ENCODE results near the gene KCNIP3. TPM values are rescaled to one million over a fixed set of nuclear protein-coding genes. Genes with fewer than 3 reads are reported as not detected.

KCNIP3 gene
- total RNA-seq, 2 experiments from 2014 or later, result 0.52 TPM; not detected in 1

DNA sequence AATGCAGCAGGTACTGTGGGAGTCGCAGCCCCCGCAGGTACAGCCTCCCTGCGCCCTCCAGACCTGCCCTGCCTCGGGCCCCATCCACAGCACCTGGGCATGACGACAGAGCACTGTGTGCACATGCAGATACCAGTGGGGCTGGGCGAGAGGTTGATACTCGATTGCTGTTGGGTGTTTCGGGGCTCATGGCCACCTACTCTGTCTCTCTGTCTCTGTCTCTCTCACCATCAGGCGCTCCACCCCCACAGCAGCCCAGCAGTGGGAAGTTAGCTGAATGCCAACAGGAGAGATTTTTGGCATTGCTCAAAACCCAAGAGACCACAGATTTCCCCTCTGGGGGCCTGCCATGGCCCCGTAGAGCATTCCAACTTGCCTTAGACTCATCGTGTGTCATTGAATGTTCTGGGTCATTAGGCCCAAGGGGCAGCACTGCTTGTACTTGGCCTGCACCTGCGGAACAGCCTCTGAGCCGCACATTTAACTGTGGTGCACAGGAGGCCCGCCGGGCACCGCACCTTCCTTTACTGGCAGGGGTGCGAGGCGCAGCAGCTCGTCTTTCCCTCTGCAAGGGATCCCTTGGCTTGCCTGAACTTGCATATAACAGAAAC lies 18.8 kb downstream of the KCNIP3 start:
- H3K27ac Mint-ChIP-seq, result no peak overlapping the region
- Histone ChIP-seq H3K4me3 (ENCODE audit: low read length) (no peak overlapping the region), H3K27ac (ENCODE audit: low read depth in 1 of 2, low read length in 2 of 2) (no peak overlapping the region), H3K36me3 (ENCODE audit: insufficient read depth, low read length) (no peaks in the 10 kb centered on the region), H3K27me3 (ENCODE audit: control insufficient read depth in 1 of 2, insufficient read depth in 2 of 2, low read length in 2 of 2) (no peaks in the 10 kb centered on the region), H3K4me1 (ENCODE audit: insufficient read depth, low read length) (no peaks in the 10 kb centered on the region), H3K9me3 (ENCODE audit: control insufficient read depth in 1 of 2, insufficient read depth in 1 of 2, low read length in 2 of 2) (peaks cover 0 to 5% of the 10 kb centered on the region in 2 experiments)
- H3K27me3 Mint-ChIP-seq, result peaks cover 4% of the 10 kb centered on the region
- ATAC-seq (ENCODE audit: poor library complexity) (no peak), DNase-seq (no peak)
- intact Hi-C loops (cut with DNase I, micrococcal nuclease), result no loop called here
- TF ChIP-seq, protein P1, sequence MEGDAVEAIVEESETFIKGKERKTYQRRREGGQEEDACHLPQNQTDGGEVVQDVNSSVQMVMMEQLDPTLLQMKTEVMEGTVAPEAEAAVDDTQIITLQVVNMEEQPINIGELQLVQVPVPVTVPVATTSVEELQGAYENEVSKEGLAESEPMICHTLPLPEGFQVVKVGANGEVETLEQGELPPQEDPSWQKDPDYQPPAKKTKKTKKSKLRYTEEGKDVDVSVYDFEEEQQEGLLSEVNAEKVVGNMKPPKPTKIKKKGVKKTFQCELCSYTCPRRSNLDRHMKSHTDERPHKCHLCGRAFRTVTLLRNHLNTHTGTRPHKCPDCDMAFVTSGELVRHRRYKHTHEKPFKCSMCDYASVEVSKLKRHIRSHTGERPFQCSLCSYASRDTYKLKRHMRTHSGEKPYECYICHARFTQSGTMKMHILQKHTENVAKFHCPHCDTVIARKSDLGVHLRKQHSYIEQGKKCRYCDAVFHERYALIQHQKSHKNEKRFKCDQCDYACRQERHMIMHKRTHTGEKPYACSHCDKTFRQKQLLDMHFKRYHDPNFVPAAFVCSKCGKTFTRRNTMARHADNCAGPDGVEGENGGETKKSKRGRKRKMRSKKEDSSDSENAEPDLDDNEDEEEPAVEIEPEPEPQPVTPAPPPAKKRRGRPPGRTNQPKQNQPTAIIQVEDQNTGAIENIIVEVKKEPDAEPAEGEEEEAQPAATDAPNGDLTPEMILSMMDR (IDR thresholded peaks at IDR 0.05), result no peak
- H3K36me3 Mint-ChIP-seq (ENCODE audit: low read depth), result no peaks in the 10 kb centered on the region
- CTCF ChIA-PET, result no interaction called here
- H3K4me1 Mint-ChIP-seq (ENCODE audit: low read depth), result no peaks in the 10 kb centered on the region
- POLR2A ChIA-PET, result no interaction called here
- H3K9me3 Mint-ChIP-seq, result no peaks in the 10 kb centered on the region
- H3K4me3 Mint-ChIP-seq, result no peak overlapping the region

DNA sequence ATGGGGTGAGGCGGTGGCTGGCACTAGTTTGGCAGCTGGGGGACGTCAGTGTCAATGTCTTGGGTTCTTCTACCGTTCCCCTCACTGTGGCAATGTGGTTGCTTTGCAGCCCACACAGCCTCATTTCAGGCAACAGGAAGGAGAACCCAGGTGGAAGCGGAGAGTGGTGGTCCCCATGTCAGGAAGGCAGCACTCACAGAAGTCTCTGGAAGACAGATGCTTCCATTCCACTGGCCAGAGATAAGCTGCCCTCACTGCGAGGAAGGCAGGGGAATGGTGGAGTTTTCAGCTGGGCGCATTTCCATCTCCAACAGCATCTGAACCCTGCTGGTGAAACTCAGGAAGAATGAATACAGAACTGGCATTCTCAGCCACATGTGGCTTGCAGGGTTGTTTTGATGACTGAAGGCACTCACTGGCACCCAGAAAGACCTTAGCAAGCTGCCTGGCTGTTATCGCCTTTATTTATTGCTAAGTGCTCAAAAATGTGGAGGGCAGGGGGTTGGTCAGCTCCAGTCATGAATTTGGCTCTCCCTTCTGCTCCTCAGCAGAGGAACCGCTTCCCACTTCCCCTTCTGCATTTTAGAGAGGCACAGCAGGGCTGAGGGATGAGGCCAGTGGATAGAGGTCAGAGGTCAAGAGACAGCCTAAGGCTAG lies 19.4 kb downstream of the KCNIP3 start:
- no peak overlapping the region for H3K4me3 ChIP-seq (ENCODE audit: low read length)
- ChIA-PET POLR2A (no interaction called here), CTCF (no interaction called here)
- no peaks in the 10 kb centered on the region for H3K4me1 Mint-ChIP-seq (ENCODE audit: low read depth)
- H3K27me3 Mint-ChIP-seq, result peaks cover 4% of the 10 kb centered on the region
- no peak overlapping the region for H3K4me3 Mint-ChIP-seq
- H3K36me3 ChIP-seq (ENCODE audit: insufficient read depth, low read length), result no peaks in the 10 kb centered on the region
- TF ChIP-seq, protein P1 (IDR thresholded peaks at IDR 0.05), result no peak
- ATAC-seq (ENCODE audit: poor library complexity) (no peak), DNase-seq (no peak)
- H3K36me3 Mint-ChIP-seq (ENCODE audit: low read depth), result no peaks in the 10 kb centered on the region
- H3K27me3 ChIP-seq (ENCODE audit: control insufficient read depth in 1 of 2, insufficient read depth in 2 of 2, low read length in 2 of 2), result no peaks in the 10 kb centered on the region
- no peaks in the 10 kb centered on the region for H3K9me3 Mint-ChIP-seq
- no peak overlapping the region for H3K27ac Mint-ChIP-seq
- no peak overlapping the region for H3K27ac ChIP-seq (ENCODE audit: low read depth in 1 of 2, low read length in 2 of 2)
- intact Hi-C loops (cut with DNase I, micrococcal nuclease), result no loop called here
- no peaks in the 10 kb centered on the region for H3K4me1 ChIP-seq (ENCODE audit: insufficient read depth, low read length)
- peaks cover 0 to 5% of the 10 kb centered on the region in 2 experiments for H3K9me3 ChIP-seq (ENCODE audit: control insufficient read depth in 1 of 2, insufficient read depth in 1 of 2, low read length in 2 of 2)

DNA sequence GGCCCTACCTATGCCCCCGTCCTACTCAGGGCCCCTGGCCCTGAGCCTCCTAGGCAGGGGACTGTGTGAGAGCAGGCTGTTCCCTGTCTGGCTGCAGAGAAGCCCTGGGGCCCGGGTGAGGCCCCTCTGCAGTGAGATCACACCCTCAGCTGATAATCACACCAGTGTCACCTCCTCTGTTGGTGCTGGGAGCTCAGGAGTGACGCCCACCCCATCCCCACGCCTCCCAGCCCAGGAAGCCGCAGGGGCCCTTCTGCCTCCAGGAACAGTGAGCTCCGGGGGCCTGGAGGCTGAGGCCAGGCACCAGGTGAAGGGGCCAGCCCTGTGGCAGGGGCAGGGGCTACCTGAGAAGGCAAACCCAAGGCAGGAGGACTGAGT lies 20.0 kb downstream of the KCNIP3 start:
- Mint-ChIP-seq H3K27me3 (peaks cover 4% of the 10 kb centered on the region), H3K4me3 (no peak overlapping the region), H3K27ac (no peak overlapping the region), H3K36me3 (ENCODE audit: low read depth) (no peaks in the 10 kb centered on the region), H3K9me3 (no peaks in the 10 kb centered on the region), H3K4me1 (ENCODE audit: low read depth) (no peaks in the 10 kb centered on the region)
- H3K27me3 ChIP-seq (ENCODE audit: control insufficient read depth in 1 of 2, insufficient read depth in 2 of 2, low read length in 2 of 2), result no peaks in the 10 kb centered on the region
- H3K4me1 ChIP-seq (ENCODE audit: insufficient read depth, low read length), result no peaks in the 10 kb centered on the region
- intact Hi-C loops (cut with DNase I, micrococcal nuclease), result no loop called here
- no peaks in the 10 kb centered on the region for H3K36me3 ChIP-seq (ENCODE audit: insufficient read depth, low read length)
- no peak overlapping the region for H3K27ac ChIP-seq (ENCODE audit: low read depth in 1 of 2, low read length in 2 of 2)
- TF ChIP-seq, protein P1 (IDR thresholded peaks at IDR 0.05), result no peak
- ATAC-seq (ENCODE audit: poor library complexity) (no peak), DNase-seq (no peak)
- POLR2A ChIA-PET, result no interaction called here
- peaks cover 0 to under 1% of the 10 kb centered on the region in 2 experiments for H3K9me3 ChIP-seq (ENCODE audit: control insufficient read depth in 1 of 2, insufficient read depth in 1 of 2, low read length in 2 of 2)
- no peak overlapping the region for H3K4me3 ChIP-seq (ENCODE audit: low read length)
- CTCF ChIA-PET, result no interaction called here

All from CD4-positive, alpha-beta T cell (primary cell).